K562 (cell line): ENCODE results near the gene ZNF835.

ENCODE experiments used
- ATF1 ChIP-seq, 2 experiments: fragments of 450-650 bp in 1 of 2; IDR thresholded peaks; 2 replicates each; pipeline ENCODE4 v1.6.1; 2016; ENCODE audit warnings: missing compliant biosample characterization in 1 of 2, missing genetic modification characterization in 1 of 2
- EP300 ChIP-seq: IDR thresholded peaks from 2 replicates; pipeline ENCODE4 v1.6.1; 2012; ENCODE audit warnings: low read length, improper control_type of control experiment
- NRF1 ChIP-seq, 2 experiments: fragments of 450-650 bp; IDR thresholded peaks in 1 of 2; conservative IDR thresholded peaks in 1 of 2; 2 replicates each; pipeline ENCODE4 v1.6.1; 2014; ENCODE audit warnings: mild to moderate bottlenecking in 2 of 2
- POU5F1 ChIP-seq: fragments of 150-350 bp; IDR thresholded peaks from 2 replicates; pipeline ENCODE4 v1.6.1; 2014; ENCODE audit warnings: borderline replicate concordance, low read length, low read depth, mild to moderate bottlenecking; ENCODE audit not compliant: partially characterized antibody
- STAT5B ChIP-seq: fragments of 250-450 bp; sonication (Bioruptor Pico); IDR thresholded peaks from 2 replicates; pipeline ENCODE4 v1.8.0; 2021; ENCODE audit warnings: mild to moderate bottlenecking, inconsistent platforms
- ZFX ChIP-seq: sonication (generic); formaldehyde crosslinking; IDR thresholded peaks from 2 replicates; pipeline ENCODE4 v1.8.0; 2022; ENCODE audit warnings: mild to moderate bottlenecking, missing genetic modification reagents, moderate library complexity
- ZNF197 ChIP-seq: fragments of 200-800 bp; sonication (Bioruptor generic); IDR thresholded peaks from 2 replicates; pipeline ENCODE4 v1.6.1; 2016; ENCODE audit warnings: low read depth, missing genetic modification characterization, missing compliant biosample characterization
- ZNF384 ChIP-seq: IDR thresholded peaks from 2 replicates; pipeline ENCODE4 v1.6.1; 2012; ENCODE audit warnings: low read depth, low read length, improper control_type of control experiment
- ZNF780A ChIP-seq: fragments of 250-450 bp; sonication (Bioruptor Pico); IDR thresholded peaks from 2 replicates; pipeline ENCODE4 v1.5.0; 2021; ENCODE audit warnings: mild to moderate bottlenecking
- TF ChIP-seq, protein P1 (sequence below), 3 experiments: IDR thresholded peaks in 2 of 3; conservative IDR thresholded peaks in 1 of 3; 2 replicates each; pipeline ENCODE4 v1.5.1; 2011 to 2012; ENCODE audit warnings: low read length in 3 of 3, mild to moderate bottlenecking in 3 of 3, control low read depth in 2 of 3, improper control_type of control experiment in 1 of 3, inconsistent platforms in 1 of 3, low read depth in 1 of 3, mixed read lengths in 1 of 3, moderate library complexity in 1 of 3; ENCODE audit not compliant: insufficient read depth in 2 of 3
- TF ChIP-seq, protein P2 (sequence below), 2 experiments: IDR thresholded peaks; 2 replicates each; pipeline ENCODE4 v1.6.1; 2011; ENCODE audit warnings: borderline replicate concordance in 1 of 2, control low read depth in 1 of 2, low read depth in 1 of 2, low read length in 1 of 2, mild to moderate bottlenecking in 1 of 2, mixed read lengths in 1 of 2, moderate library complexity in 1 of 2; ENCODE audit not compliant: insufficient read depth in 1 of 2, insufficient read length in 1 of 2, poor library complexity in 1 of 2, severe bottlenecking in 1 of 2; ENCODE audit errors: extremely low read depth in 1 of 2
- TF ChIP-seq, protein P3 (sequence below): sonication (generic); formaldehyde crosslinking; IDR thresholded peaks from 2 replicates; pipeline ENCODE4 v1.9.0; 2022; ENCODE audit warnings: mild to moderate bottlenecking, missing genetic modification reagents

DNA sequence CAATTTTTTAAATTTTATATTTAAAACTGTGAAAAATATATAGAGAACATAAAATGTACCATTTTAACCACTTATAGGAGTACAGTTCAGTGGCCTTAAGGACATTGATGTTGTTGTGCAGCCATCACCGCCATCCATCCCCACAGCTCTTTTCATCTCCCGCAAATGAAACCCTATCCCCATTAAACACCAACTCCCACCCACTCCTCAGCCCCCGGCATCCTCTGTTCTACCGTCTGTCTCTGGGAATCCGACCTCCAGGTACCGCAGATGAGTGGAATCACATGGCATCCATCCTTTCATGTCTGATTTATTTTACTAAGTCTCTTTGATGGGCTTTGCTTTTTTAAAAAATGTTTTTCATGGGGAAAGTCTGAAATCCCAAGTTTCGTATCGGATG, 52.4 kb downstream of the ZNF835 start:
- TF ChIP-seq ZNF384 = no peak
- TF ChIP-seq ZFX (CRISPR knock-in tag) = no peak
- TF ChIP-seq STAT5B (CRISPR knock-in tag) = no peak
- no peak for TF ChIP-seq NRF1 (conservative IDR thresholded peaks at IDR 0.05 in 1 of 2, IDR thresholded peaks at IDR 0.05 in 1 of 2)
- TF ChIP-seq, protein P1, sequence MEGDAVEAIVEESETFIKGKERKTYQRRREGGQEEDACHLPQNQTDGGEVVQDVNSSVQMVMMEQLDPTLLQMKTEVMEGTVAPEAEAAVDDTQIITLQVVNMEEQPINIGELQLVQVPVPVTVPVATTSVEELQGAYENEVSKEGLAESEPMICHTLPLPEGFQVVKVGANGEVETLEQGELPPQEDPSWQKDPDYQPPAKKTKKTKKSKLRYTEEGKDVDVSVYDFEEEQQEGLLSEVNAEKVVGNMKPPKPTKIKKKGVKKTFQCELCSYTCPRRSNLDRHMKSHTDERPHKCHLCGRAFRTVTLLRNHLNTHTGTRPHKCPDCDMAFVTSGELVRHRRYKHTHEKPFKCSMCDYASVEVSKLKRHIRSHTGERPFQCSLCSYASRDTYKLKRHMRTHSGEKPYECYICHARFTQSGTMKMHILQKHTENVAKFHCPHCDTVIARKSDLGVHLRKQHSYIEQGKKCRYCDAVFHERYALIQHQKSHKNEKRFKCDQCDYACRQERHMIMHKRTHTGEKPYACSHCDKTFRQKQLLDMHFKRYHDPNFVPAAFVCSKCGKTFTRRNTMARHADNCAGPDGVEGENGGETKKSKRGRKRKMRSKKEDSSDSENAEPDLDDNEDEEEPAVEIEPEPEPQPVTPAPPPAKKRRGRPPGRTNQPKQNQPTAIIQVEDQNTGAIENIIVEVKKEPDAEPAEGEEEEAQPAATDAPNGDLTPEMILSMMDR (IDR thresholded peaks at IDR 0.05 in 2 of 3, conservative IDR thresholded peaks at IDR 0.05 in 1 of 3; ENCODE audit: insufficient read depth in 2 of 3, low read depth in 1 of 3, low read length in 3 of 3) = no peak
- TF ChIP-seq ZNF780A = no peak
- TF ChIP-seq, protein P2, sequence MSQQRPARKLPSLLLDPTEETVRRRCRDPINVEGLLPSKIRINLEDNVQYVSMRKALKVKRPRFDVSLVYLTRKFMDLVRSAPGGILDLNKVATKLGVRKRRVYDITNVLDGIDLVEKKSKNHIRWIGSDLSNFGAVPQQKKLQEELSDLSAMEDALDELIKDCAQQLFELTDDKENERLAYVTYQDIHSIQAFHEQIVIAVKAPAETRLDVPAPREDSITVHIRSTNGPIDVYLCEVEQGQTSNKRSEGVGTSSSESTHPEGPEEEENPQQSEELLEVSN (IDR thresholded peaks at IDR 0.05; ENCODE audit: borderline replicate concordance in 1 of 2, extremely low read depth in 1 of 2, insufficient read depth in 1 of 2, insufficient read length in 1 of 2, low read depth in 1 of 2, low read length in 1 of 2, poor library complexity in 1 of 2, severe bottlenecking in 1 of 2) = no peak
- TF ChIP-seq, protein P3, sequence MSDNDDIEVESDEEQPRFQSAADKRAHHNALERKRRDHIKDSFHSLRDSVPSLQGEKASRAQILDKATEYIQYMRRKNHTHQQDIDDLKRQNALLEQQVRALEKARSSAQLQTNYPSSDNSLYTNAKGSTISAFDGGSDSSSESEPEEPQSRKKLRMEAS = no peak
- no peak for TF ChIP-seq ZNF197 (CRISPR knock-in tag)
- TF ChIP-seq ATF1 (CRISPR knock-in tag; IDR thresholded peaks at IDR 0.05) = no peak
- TF ChIP-seq ATF1 (tag; IDR thresholded peaks at IDR 0.05) = no peak
- no peak for TF ChIP-seq POU5F1
- TF ChIP-seq EP300 = no peak
